Astrocyte (in vitro differentiated cells and primary cell): ENCODE results near the gene TMX4.

Source experiments
- CTCF ChIP-seq: IDR thresholded peaks from 2 replicates; pipeline ENCODE4 v1.5.1; 2011; ENCODE audit warnings: low read depth, mild to moderate bottlenecking, inconsistent platforms, low read length, moderate library complexity; ENCODE audit not compliant: insufficient read depth
- EZH2 ChIP-seq: IDR thresholded peaks from 2 replicates; pipeline ENCODE4 v1.6.1; 2012; ENCODE audit warnings: mild to moderate bottlenecking, low read length, inconsistent platforms; ENCODE audit not compliant: insufficient read depth

GRCh38 chr20:7996898-7997297, 22.7 kb downstream of the TMX4 start:
- TF ChIP-seq CTCF (no peak), EZH2 (no peak)
